SH-SY5Y (cell line): Measurements from ENCODE around the gene MASP2.

Source experiments
- GATA2 ChIP-seq: IDR thresholded peaks from 2 replicates; pipeline ENCODE4 v1.6.1; 2011; ENCODE audit warnings: mild to moderate bottlenecking, low read depth, low read length
- GATA3 ChIP-seq: IDR thresholded peaks from 2 replicates; pipeline ENCODE4 v1.6.1; 2011; ENCODE audit warnings: low read depth, mild to moderate bottlenecking, low read length, moderate library complexity

MASP2 gene

GRCh38 chr1:11025618-11026017 lies 21.4 kb downstream of the MASP2 start:
- TF ChIP-seq GATA3: no peak
- no peak for TF ChIP-seq GATA2

GRCh38 chr1:11024874-11025203 lies 22.2 kb downstream of the MASP2 start:
- TF ChIP-seq GATA3: no peak
- TF ChIP-seq GATA2: no peak

- TF ChIP-seq GATA2: no peak
- no peak for TF ChIP-seq GATA3
These were observed 22.7 kb downstream of the MASP2 start for GRCh38 chr1:11024154-11024873.

GRCh38 chr1:11023201-11023600 lies 23.8 kb downstream of the MASP2 start:
- TF ChIP-seq GATA3 (no peak), GATA2 (no peak)

GRCh38 chr1:11019971-11020370 lies 27.1 kb downstream of the MASP2 start:
- TF ChIP-seq GATA2: no peak
- no peak for TF ChIP-seq GATA3

- TF ChIP-seq GATA2 (no peak), GATA3 (no peak)
These were observed 33.9 kb downstream of the MASP2 start for GRCh38 chr1:11013160-11013531.

- TF ChIP-seq GATA2 (no peak), GATA3 (no peak)
These were observed 34.5 kb downstream of the MASP2 start, which contains the start of gene TARDBP for GRCh38 chr1:11012260-11013159. Gene TARDBP, plus strand, starts transcription at chr1:11012654. Its CDS starts 1,074 bp downstream, at chr1:11013728.

- TF ChIP-seq GATA2: no peak
- TF ChIP-seq GATA3: no peak
These were observed 46.5 kb downstream of the MASP2 start for GRCh38 chr1:11000526-11000925.

- no peak for TF ChIP-seq GATA2
- TF ChIP-seq GATA3: no peak
These were observed 50.9 kb downstream of the MASP2 start for GRCh38 chr1:10996100-10996499.

GRCh38 chr1:10992864-10993263 lies 54.2 kb downstream of the MASP2 start:
- no peak for TF ChIP-seq GATA2
- TF ChIP-seq GATA3: no peak

GRCh38 chr1:10990828-10991227 lies 56.2 kb downstream of the MASP2 start:
- TF ChIP-seq GATA3 (no peak), GATA2 (no peak)

- TF ChIP-seq GATA3 (no peak), GATA2 (no peak)
These were observed 57.9 kb downstream of the MASP2 start for GRCh38 chr1:10989095-10989494.

GRCh38 chr1:10987840-10988417 lies 59.1 kb downstream of the MASP2 start:
- no peak for TF ChIP-seq GATA3
- no peak for TF ChIP-seq GATA2

- TF ChIP-seq GATA2 (no peak), GATA3 (no peak)
These were observed 60.5 kb downstream of the MASP2 start for GRCh38 chr1:10986525-10986890.
